ENCODE data around the gene CNTN1. TPM values are rescaled to one million over a fixed set of nuclear protein-coding genes. Genes with fewer than 3 reads are reported as not detected.

Gene CNTN1
- total RNA-seq, 2 experiments from 2014 or later: not detected

DNA sequence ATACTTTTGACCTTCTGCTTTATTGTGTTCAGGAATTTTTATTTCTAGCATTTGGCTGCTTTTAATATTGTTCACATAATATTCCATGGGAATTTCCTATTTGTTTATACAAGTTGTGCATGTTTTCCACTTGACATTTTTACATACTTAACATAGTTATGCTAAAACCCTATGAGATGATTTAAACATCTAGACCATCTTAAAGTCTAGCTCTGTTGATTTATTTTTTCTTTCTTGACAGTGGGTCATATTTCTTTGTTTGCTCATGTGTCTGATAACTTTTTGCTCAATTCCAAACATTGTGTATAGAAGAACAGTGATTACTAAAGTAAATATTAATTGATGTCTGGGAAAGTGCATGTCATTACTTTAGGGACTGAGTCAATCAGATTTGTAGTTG, 293.8 kb downstream of the CNTN1 start:
- no peaks in the 10 kb centered on the region for H3K36me3 Mint-ChIP-seq (ENCODE audit: low read depth)

DNA sequence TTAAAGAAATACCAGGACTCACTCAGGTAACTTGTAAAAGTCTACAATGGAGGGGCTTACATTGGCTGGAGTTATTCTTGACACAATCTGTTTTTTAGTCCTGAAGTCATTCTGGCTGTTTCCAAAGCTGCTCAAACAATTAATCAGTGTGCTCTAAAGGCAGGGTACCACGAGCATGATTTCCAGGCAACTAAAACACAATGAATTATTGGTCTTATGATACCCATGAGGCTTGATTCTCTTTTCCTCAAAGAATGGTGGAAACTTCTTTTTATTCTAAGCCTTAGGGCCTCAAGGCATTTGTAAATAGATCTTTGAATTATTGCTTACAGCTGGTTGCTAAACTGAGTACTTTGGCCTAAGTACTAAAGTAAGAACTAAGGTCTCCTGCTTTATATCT, 296.1 kb downstream of the CNTN1 start:
- intact Hi-C loops (cut with micrococcal nuclease): no loop called here

More for the DNA sequence above, 293.8 kb downstream of the CNTN1 start:
- POLR2A ChIA-PET: no interaction called here
- CTCF ChIA-PET: no interaction called here
- DNase-seq: no peak
- no peaks in the 10 kb centered on the region for H3K9me3 Mint-ChIP-seq
- H3K27ac Mint-ChIP-seq: no peak overlapping the region
- no peaks in the 10 kb centered on the region for H3K27me3 Mint-ChIP-seq
- TF ChIP-seq, protein P1, sequence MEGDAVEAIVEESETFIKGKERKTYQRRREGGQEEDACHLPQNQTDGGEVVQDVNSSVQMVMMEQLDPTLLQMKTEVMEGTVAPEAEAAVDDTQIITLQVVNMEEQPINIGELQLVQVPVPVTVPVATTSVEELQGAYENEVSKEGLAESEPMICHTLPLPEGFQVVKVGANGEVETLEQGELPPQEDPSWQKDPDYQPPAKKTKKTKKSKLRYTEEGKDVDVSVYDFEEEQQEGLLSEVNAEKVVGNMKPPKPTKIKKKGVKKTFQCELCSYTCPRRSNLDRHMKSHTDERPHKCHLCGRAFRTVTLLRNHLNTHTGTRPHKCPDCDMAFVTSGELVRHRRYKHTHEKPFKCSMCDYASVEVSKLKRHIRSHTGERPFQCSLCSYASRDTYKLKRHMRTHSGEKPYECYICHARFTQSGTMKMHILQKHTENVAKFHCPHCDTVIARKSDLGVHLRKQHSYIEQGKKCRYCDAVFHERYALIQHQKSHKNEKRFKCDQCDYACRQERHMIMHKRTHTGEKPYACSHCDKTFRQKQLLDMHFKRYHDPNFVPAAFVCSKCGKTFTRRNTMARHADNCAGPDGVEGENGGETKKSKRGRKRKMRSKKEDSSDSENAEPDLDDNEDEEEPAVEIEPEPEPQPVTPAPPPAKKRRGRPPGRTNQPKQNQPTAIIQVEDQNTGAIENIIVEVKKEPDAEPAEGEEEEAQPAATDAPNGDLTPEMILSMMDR (IDR thresholded peaks at IDR 0.05): no peak
- no peaks in the 10 kb centered on the region for H3K4me1 Mint-ChIP-seq (ENCODE audit: low read depth)
- no peak for ATAC-seq
- no peak overlapping the region for H3K4me3 Mint-ChIP-seq
- intact Hi-C loops (cut with micrococcal nuclease): no loop called here

DNA sequence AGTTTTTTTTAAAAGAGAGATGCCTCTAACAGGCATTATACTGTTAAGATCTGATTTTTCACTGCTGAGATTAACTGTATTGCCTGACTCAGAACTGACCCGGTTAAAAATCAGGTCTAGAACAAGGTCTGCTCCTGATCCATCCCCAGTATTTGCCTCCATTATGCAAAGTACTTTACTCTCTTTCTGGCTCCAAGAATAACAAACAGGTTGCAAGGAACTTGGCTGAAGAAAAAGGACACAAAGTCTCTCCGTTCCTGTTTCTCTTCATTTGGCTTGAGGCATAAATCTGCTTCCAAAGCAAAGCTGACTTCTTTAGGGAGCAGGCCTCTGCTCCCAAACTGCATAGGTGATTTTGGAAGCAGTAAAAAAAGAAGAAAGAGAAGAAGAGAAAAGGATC, 296.6 kb downstream of the CNTN1 start:
- no peak overlapping the region for H3K27ac Mint-ChIP-seq
- no peaks in the 10 kb centered on the region for H3K4me1 Mint-ChIP-seq (ENCODE audit: low read depth)
- CTCF ChIA-PET: no interaction called here
- H3K9me3 Mint-ChIP-seq: no peaks in the 10 kb centered on the region
- H3K4me3 Mint-ChIP-seq: no peak overlapping the region
- no peaks in the 10 kb centered on the region for H3K36me3 Mint-ChIP-seq (ENCODE audit: low read depth)
- POLR2A ChIA-PET: no interaction called here
- no peak for DNase-seq
- H3K27me3 Mint-ChIP-seq: no peaks in the 10 kb centered on the region
- no peak for ATAC-seq
- TF ChIP-seq, protein P1 (IDR thresholded peaks at IDR 0.05): no peak
- intact Hi-C loops (cut with micrococcal nuclease): no loop called here

More for the DNA sequence above, 296.1 kb downstream of the CNTN1 start:
- Mint-ChIP-seq H3K27ac (no peak overlapping the region), H3K9me3 (no peaks in the 10 kb centered on the region), H3K36me3 (ENCODE audit: low read depth) (no peaks in the 10 kb centered on the region), H3K27me3 (no peaks in the 10 kb centered on the region), H3K4me3 (no peak overlapping the region), H3K4me1 (ENCODE audit: low read depth) (no peaks in the 10 kb centered on the region)
- CTCF ChIA-PET: interaction anchor here (0.9 kb wide), 1 partner anchor 7 kb away, joined by 3 read pairs; no protein-coding TSS in a partner anchor
- ATAC-seq: no peak
- POLR2A ChIA-PET: no interaction called here
- no peak for DNase-seq
- TF ChIP-seq, protein P1 (IDR thresholded peaks at IDR 0.05): no peak

DNA sequence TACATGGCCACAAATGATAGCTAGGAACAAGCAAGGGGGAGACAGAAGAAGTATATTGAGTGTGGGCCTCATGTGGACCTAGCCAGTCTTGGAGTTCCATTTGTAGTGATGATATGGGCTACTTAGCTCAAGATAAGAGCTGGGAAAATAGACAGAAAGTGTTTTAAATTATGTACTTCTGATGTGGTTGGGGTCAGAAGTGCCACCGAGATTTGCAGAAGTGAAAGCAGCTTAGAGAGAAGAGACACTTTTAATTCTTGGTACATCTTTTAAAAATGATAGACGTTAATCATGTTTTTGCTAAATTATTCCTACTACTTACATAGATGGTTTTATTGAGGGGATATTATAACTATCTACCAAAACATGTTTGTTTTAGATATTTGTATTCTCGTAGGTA, 297.5 kb downstream of the CNTN1 start:
- no peaks in the 10 kb centered on the region for H3K9me3 Mint-ChIP-seq
- no peaks in the 10 kb centered on the region for H3K27me3 Mint-ChIP-seq
- no peak for ATAC-seq
- H3K36me3 Mint-ChIP-seq (ENCODE audit: low read depth): no peaks in the 10 kb centered on the region
- POLR2A ChIA-PET: no interaction called here
- TF ChIP-seq, protein P1 (IDR thresholded peaks at IDR 0.05): no peak
- no peaks in the 10 kb centered on the region for H3K4me1 Mint-ChIP-seq (ENCODE audit: low read depth)
- intact Hi-C loops (cut with micrococcal nuclease): no loop called here
- H3K4me3 Mint-ChIP-seq: no peak overlapping the region
- CTCF ChIA-PET: interaction anchor here (1.0 kb wide), 1 partner anchor 78 kb away, joined by 3 read pairs; no protein-coding TSS in a partner anchor
- DNase-seq: no peak
- H3K27ac Mint-ChIP-seq: no peak overlapping the region

DNA sequence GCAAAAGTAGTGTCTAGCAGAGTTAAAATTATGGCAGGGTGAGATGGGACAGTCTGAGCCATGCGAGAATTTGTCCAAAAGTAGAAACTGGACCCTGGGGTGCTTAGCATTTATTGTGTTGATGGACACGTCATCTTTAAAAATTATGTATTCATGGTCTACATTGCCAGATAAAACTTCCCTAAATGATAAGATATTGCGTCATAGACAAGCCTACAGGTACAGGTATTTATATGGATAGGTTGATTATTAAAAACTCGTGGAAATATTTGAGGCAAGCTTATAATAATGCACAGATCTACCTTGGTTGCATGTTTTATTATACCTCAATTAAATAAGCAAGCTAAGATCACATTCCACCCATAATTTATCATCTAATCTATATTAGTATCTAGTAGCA, 299.9 kb downstream of the CNTN1 start:
- ChIA-PET POLR2A (no interaction called here), CTCF (no interaction called here)
- ATAC-seq: no peak
- Mint-ChIP-seq H3K27ac (no peak overlapping the region), H3K4me3 (no peak overlapping the region), H3K9me3 (no peaks in the 10 kb centered on the region), H3K27me3 (no peaks in the 10 kb centered on the region), H3K36me3 (ENCODE audit: low read depth) (no peaks in the 10 kb centered on the region), H3K4me1 (ENCODE audit: low read depth) (no peaks in the 10 kb centered on the region)
- TF ChIP-seq, protein P1 (IDR thresholded peaks at IDR 0.05): no peak
- intact Hi-C loops (cut with micrococcal nuclease): no loop called here
- DNase-seq: no peak
